Measurements from ENCODE around the gene ZFP92. TPM values are rescaled to one million over a fixed set of nuclear protein-coding genes. Genes with fewer than 3 reads are reported as not detected.
"Not testable (repeated sequence)": the region's sequence is repeated elsewhere in the genome, so short reads cannot be mapped to it uniquely, and the experiment has no call there.

ZFP92 gene
- total and polyA plus RNA-seq, 2 experiments from 2014 or later = 0.09 TPM; not detected in 1

DNA sequence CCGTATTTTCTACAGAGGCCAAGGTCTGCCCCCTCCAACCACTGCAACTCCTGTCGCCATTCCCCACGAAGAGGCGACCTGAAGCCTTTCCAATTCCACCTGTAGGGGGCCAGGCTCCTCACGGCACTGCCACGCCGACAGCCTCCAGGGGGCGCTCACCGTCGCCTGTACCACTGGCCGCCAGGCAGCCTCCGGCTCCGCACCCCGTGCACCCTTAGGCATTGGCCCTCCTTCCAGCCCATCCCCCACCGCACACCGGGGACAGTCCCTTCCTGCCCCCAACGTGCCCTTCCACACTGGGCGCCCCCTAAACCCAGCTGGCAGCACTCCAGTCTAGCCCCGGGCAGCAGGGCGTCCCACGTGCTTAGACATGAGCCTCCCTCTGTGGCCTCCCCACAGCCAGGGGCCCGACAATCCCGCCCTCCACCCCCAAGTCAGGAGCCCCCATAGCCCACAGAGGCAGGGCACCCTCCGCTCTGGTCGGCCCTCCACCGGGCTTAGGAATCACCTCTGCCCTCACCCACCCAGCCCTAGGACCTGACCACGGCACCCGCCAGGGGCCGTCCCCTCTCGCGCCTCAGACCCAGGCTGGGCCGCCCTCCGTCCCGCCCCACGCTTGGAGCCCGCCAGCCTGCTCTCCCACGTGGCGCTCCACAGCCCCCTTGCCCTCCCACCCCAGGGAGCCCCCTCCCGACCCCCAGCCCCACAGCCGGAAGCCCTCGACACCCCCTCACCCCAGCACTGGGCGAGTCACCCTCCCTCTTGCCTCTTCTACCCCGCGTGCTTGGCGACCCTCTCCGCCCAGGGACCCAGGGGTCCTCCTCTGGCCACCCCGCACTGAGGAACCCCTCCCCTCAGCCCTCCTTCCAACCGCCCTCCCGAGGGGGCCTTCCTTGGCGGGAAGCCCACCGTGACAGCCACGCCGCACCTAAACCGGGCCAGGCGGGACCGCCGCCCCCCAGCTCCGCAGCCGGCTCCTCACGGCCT is 10.8 kb upstream of the ZFP92 start:
- DNase-seq (ENCODE audit: low read depth in 1 of 2, low spot score in 1 of 2) = peak; percentile 40 to 52
- TF ChIP-seq, protein P1, sequence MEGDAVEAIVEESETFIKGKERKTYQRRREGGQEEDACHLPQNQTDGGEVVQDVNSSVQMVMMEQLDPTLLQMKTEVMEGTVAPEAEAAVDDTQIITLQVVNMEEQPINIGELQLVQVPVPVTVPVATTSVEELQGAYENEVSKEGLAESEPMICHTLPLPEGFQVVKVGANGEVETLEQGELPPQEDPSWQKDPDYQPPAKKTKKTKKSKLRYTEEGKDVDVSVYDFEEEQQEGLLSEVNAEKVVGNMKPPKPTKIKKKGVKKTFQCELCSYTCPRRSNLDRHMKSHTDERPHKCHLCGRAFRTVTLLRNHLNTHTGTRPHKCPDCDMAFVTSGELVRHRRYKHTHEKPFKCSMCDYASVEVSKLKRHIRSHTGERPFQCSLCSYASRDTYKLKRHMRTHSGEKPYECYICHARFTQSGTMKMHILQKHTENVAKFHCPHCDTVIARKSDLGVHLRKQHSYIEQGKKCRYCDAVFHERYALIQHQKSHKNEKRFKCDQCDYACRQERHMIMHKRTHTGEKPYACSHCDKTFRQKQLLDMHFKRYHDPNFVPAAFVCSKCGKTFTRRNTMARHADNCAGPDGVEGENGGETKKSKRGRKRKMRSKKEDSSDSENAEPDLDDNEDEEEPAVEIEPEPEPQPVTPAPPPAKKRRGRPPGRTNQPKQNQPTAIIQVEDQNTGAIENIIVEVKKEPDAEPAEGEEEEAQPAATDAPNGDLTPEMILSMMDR (IDR thresholded peaks at IDR 0.05; ENCODE audit: low read depth, low read length) = peak; percentile 80
- H3K27ac ChIP-seq = no peak overlapping the region

DNA sequence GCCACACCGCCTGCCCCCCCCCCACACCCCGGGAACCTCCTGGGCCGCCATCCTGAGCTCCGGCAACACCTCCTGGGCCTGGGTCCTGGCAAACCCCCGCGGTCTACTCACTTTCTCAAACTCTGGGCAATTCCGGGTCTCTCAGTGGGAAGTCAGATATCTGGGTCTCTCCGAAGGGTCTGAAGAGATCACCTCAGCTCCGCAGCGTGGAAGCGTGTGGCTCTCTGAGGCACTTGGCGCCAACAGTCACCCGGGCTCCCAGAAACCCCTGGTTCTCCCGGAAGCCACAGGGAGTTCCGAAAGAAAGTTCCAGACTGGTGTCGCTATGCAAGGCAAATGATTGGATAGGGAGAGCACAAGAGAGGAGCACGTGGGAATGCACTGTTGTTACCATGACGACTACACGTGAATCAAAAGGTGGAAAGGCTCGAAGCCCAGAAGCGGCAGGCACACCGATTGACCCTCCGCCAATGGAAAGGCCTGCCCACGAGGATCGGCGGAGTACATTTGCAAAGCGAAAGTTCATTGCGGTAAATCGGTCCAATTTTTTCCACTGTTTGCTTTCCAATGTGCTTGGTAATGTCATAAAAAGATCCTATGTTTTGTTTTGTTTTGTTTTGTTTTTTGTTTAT is 10.0 kb upstream of the ZFP92 start, which contains the start of gene PNMA6E:
Gene PNMA6E (minus strand): TSS at position 218 of the 632 bp plus-strand sequence. CDS start 2,501 bp downstream, outside the sequence.
- Histone ChIP-seq H3K36me3 (no peaks in the 10 kb centered on the region), H3K4me1 (ENCODE audit: low read depth) (no peaks in the 10 kb centered on the region), H3K27ac (no peak within 1 kb of the TSS), H3K4me3 (no peak within 1 kb of the TSS), H3K27me3 (no peaks in the 10 kb centered on the region), H3K9me3 (ENCODE audit: low read depth) (no peaks in the 10 kb centered on the region)
- TF ChIP-seq, protein P1 (IDR thresholded peaks at IDR 0.05; ENCODE audit: low read depth, low read length) = no peak
- no peak for DNase-seq (ENCODE audit: low read depth in 1 of 2, low spot score in 1 of 2)

More for the DNA sequence above, 10.8 kb upstream of the ZFP92 start:
- Histone ChIP-seq H3K4me1 (ENCODE audit: low read depth) (no peaks in the 10 kb centered on the region), H3K9me3 (ENCODE audit: low read depth) (no peaks in the 10 kb centered on the region), H3K27me3 (no peaks in the 10 kb centered on the region), H3K36me3 (no peaks in the 10 kb centered on the region), H3K4me3 (no peak overlapping the region)

DNA sequence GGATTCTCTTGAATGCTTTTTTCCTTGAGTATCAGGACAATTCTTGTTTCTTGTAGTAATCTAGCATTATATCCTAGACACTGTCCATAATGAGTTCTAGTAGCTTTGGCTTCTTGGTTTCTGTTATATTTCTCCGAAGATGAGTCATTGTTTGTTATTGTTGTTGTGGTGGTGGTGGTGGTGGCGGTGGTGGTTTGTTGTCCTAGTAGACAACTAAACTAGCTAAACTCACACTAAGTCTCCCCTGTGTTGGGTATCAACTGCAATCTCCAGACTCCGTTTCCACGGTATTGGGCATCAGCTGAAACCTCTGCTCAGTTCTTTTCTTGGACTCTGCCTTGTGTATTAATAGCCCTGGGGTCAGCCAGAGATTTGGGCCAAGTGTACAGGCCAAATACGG is 6.9 kb upstream of the ZFP92 start:
- H3K27me3 ChIP-seq; H3K9me3 ChIP-seq (ENCODE audit: low read depth); H3K36me3 ChIP-seq; H3K27ac ChIP-seq; DNase-seq (ENCODE audit: low read depth in 1 of 2, low spot score in 1 of 2); H3K4me3 ChIP-seq; H3K4me1 ChIP-seq (ENCODE audit: low read depth): not testable (repeated sequence)

DNA sequence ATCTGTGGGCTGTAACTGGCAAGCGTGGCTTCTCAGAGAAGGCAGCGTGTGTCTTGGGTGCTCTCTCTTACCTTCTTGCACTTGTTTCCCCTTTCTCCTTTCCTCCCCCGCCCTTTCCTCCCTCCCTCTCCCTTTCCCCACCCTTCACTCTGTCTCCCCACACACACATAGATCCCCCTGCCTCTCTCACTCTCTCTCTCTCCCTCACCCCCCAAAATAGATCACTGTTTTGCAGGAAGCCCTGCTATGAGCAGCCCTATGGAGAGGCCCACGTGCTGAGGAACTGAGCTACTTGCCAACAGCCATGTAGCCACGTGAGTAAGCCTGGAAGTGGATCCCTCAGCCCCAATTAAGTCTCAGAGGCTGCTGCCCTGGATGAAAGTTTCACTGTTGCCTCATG is 5.8 kb upstream of the ZFP92 start:
- H3K27me3 ChIP-seq = no peaks in the 10 kb centered on the region
- no peak overlapping the region for H3K27ac ChIP-seq
- no peaks in the 10 kb centered on the region for H3K4me1 ChIP-seq (ENCODE audit: low read depth)
- H3K4me3 ChIP-seq = no peak overlapping the region
- TF ChIP-seq, protein P1 (IDR thresholded peaks at IDR 0.05; ENCODE audit: low read depth, low read length) = no peak
- DNase-seq (ENCODE audit: low read depth in 1 of 2, low spot score in 1 of 2) = no peak
- H3K9me3 ChIP-seq (ENCODE audit: low read depth) = no peaks in the 10 kb centered on the region
- no peaks in the 10 kb centered on the region for H3K36me3 ChIP-seq

DNA sequence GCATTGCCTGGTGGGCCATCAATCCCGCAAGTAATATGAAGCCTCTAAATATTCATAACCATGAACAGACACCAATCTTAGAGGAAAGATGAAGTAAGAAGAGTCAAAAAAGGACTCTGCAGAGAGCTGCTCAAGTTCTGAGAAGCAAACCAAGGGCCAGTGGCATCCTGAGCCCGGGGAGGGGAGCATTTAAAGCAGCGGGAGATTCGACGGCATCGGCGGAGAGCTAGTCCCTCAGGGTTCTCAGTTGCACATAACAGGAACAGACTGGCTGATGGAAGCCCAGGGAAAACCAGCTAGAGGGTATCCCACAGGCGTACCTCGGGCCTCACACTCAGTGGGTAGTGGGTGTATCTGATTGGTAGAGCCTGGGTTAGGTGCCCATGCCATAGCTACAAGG is 5.3 kb upstream of the ZFP92 start:
- H3K4me3 ChIP-seq = no peak overlapping the region
- no peaks in the 10 kb centered on the region for H3K36me3 ChIP-seq
- TF ChIP-seq, protein P1 (IDR thresholded peaks at IDR 0.05; ENCODE audit: low read depth, low read length) = no peak
- H3K27ac ChIP-seq = no peak overlapping the region
- no peaks in the 10 kb centered on the region for H3K9me3 ChIP-seq (ENCODE audit: low read depth)
- no peak for DNase-seq (ENCODE audit: low read depth in 1 of 2, low spot score in 1 of 2)
- peaks cover 3% of the 10 kb centered on the region for H3K27me3 ChIP-seq
- H3K4me1 ChIP-seq (ENCODE audit: low read depth) = no peaks in the 10 kb centered on the region

DNA sequence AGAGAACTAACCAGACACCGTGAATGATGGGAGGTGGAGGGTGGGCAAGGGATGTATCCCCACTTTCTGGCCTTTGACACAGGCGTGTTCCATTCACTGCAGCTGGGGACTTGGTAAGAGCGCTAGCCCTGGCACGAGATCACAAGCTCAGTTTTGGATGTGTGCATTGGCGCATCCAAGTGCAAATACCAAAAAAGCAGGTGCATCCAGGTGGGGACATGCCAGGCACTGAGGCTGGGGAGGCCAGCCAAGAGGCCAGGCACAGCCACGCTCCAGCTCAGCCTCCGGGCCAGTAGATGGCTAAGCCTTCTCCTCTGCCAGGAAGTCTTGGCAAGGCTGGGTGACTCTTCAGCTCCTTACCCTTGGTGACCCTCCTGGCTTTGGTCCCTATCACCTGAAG is 4.4 kb upstream of the ZFP92 start:
- Histone ChIP-seq H3K9me3 (ENCODE audit: low read depth) (no peaks in the 10 kb centered on the region), H3K27me3 (peaks cover 12% of the 10 kb centered on the region), H3K27ac (no peak overlapping the region), H3K4me1 (ENCODE audit: low read depth) (no peaks in the 10 kb centered on the region), H3K36me3 (no peaks in the 10 kb centered on the region), H3K4me3 (no peak overlapping the region)
- TF ChIP-seq, protein P1 (IDR thresholded peaks at IDR 0.05; ENCODE audit: low read depth, low read length) = no peak
- DNase-seq (ENCODE audit: low read depth in 1 of 2, low spot score in 1 of 2) = no peak
